NOMO-1 treated with dmso at 0.1 percent for 144 hours (cell line): ENCODE data around the gene FCN1.

Experiments
- DNase-seq: peaks from one replicate; lab custom pipeline; 2025; ENCODE audit not compliant: unreplicated experiment; lab: John Stamatoyannopoulos, UW

FCN1 gene

GRCh38 chr9:134951994-134952393 lies 34.3 kb upstream of the FCN1 start:
- DNase-seq: no peak

GRCh38 chr9:134951461-134951860 lies 33.7 kb upstream of the FCN1 start:
- DNase-seq: no peak

GRCh38 chr9:134950386-134951210 lies 32.9 kb upstream of the FCN1 start:
- no peak for DNase-seq

- DNase-seq: no peak
Measured at GRCh38 chr9:134949681-134950385, 32.1 kb upstream of the FCN1 start.

GRCh38 chr9:134948149-134948548 lies 30.4 kb upstream of the FCN1 start:
- no peak for DNase-seq

GRCh38 chr9:134947265-134947955 lies 29.7 kb upstream of the FCN1 start:
- DNase-seq: no peak

- no peak for DNase-seq
Measured at GRCh38 chr9:134946663-134947062, 29.0 kb upstream of the FCN1 start.

- no peak for DNase-seq
Measured at GRCh38 chr9:134945509-134946275, 28.0 kb upstream of the FCN1 start.

GRCh38 chr9:134944916-134945315 lies 27.2 kb upstream of the FCN1 start:
- DNase-seq: no peak

- no peak for DNase-seq
Measured at GRCh38 chr9:134944351-134944802, 26.7 kb upstream of the FCN1 start.

GRCh38 chr9:134943836-134944235 lies 26.1 kb upstream of the FCN1 start:
- no peak for DNase-seq

- DNase-seq: no peak
Measured at GRCh38 chr9:134943411-134943810, 25.7 kb upstream of the FCN1 start.

- DNase-seq: no peak
Measured at GRCh38 chr9:134942788-134943184, 25.1 kb upstream of the FCN1 start.

GRCh38 chr9:134942011-134942787 lies 24.5 kb upstream of the FCN1 start:
- no peak for DNase-seq

GRCh38 chr9:134940236-134941208 lies 22.8 kb upstream of the FCN1 start:
- no peak for DNase-seq

GRCh38 chr9:134939836-134940235 lies 22.1 kb upstream of the FCN1 start:
- no peak for DNase-seq

GRCh38 chr9:134939080-134939733 lies 21.5 kb upstream of the FCN1 start:
- no peak for DNase-seq

- DNase-seq: no peak
Measured at GRCh38 chr9:134938346-134939079, 20.8 kb upstream of the FCN1 start.
